Esophagus muscularis mucosa (tissue), 3 donors: ENCODE measurements around the gene XXYLT1.

ENCODE experiments used
- POLR2A ChIP-seq: fragments of 450-650 bp; IDR thresholded peaks from one replicate; pipeline ENCODE4 v1.6.1; 2017; ENCODE audit warnings: antibody characterized with exemption, moderate library complexity, mild to moderate bottlenecking, low read depth
- POLR2AphosphoS5 ChIP-seq, 2 donors: sonication (generic); formaldehyde crosslinking; IDR thresholded peaks; one replicate each; pipeline ENCODE4 v1.6.1; 2017; ENCODE audit warnings: antibody characterized with exemption in 2 of 2
- TF ChIP-seq, protein P1 (sequence below), 3 experiments: fragments of 200-600 bp in 2 of 3; fragments of 450-650 bp in 1 of 3; sonication (generic) in 2 of 3; IDR thresholded peaks; one replicate each; pipeline ENCODE4 v1.5.1; 2017 to 2019; ENCODE audit warnings: antibody characterized with exemption in 3 of 3, mild to moderate bottlenecking in 2 of 3, moderate library complexity in 1 of 3

DNA sequence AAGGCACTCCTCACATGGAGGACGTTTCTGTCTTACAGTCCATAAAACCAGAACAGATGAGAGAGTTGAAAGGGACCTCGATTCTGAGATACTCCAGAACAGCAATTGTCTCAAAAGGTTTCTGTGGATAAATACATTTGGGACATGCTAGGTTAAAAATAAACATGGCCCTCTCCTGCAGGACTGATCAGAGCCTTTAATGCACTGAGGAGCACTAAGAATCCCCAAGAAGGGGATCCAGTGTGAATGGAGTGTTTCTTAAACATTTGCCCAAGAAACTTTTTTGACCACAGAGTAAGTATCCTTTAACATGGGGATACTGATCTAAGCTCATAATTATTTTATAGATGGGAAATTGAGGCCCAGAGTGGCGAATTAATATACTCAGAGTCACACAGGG lies 223.4 kb downstream of the XXYLT1 start:
- TF ChIP-seq POLR2A = no peak
- TF ChIP-seq, protein P1, sequence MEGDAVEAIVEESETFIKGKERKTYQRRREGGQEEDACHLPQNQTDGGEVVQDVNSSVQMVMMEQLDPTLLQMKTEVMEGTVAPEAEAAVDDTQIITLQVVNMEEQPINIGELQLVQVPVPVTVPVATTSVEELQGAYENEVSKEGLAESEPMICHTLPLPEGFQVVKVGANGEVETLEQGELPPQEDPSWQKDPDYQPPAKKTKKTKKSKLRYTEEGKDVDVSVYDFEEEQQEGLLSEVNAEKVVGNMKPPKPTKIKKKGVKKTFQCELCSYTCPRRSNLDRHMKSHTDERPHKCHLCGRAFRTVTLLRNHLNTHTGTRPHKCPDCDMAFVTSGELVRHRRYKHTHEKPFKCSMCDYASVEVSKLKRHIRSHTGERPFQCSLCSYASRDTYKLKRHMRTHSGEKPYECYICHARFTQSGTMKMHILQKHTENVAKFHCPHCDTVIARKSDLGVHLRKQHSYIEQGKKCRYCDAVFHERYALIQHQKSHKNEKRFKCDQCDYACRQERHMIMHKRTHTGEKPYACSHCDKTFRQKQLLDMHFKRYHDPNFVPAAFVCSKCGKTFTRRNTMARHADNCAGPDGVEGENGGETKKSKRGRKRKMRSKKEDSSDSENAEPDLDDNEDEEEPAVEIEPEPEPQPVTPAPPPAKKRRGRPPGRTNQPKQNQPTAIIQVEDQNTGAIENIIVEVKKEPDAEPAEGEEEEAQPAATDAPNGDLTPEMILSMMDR (IDR thresholded peaks at IDR 0.05) = no peak
- no peak for TF ChIP-seq POLR2AphosphoS5 (IDR thresholded peaks at IDR 0.05)
